GM11168 (cell line): ENCODE results near the gene NOP56.

Source experiments
- in situ Hi-C: fragments of 300-500 bp; cut with MboI; formaldehyde crosslinking; loops from one replicate; pipeline ENCODE4 v1.12.0; 2022; ENCODE audit warnings: low sequenced_read_pairs; ENCODE audit not compliant: unreplicated experiment

NOP56 gene, protein sequence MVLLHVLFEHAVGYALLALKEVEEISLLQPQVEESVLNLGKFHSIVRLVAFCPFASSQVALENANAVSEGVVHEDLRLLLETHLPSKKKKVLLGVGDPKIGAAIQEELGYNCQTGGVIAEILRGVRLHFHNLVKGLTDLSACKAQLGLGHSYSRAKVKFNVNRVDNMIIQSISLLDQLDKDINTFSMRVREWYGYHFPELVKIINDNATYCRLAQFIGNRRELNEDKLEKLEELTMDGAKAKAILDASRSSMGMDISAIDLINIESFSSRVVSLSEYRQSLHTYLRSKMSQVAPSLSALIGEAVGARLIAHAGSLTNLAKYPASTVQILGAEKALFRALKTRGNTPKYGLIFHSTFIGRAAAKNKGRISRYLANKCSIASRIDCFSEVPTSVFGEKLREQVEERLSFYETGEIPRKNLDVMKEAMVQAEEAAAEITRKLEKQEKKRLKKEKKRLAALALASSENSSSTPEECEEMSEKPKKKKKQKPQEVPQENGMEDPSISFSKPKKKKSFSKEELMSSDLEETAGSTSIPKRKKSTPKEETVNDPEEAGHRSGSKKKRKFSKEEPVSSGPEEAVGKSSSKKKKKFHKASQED

DNA sequence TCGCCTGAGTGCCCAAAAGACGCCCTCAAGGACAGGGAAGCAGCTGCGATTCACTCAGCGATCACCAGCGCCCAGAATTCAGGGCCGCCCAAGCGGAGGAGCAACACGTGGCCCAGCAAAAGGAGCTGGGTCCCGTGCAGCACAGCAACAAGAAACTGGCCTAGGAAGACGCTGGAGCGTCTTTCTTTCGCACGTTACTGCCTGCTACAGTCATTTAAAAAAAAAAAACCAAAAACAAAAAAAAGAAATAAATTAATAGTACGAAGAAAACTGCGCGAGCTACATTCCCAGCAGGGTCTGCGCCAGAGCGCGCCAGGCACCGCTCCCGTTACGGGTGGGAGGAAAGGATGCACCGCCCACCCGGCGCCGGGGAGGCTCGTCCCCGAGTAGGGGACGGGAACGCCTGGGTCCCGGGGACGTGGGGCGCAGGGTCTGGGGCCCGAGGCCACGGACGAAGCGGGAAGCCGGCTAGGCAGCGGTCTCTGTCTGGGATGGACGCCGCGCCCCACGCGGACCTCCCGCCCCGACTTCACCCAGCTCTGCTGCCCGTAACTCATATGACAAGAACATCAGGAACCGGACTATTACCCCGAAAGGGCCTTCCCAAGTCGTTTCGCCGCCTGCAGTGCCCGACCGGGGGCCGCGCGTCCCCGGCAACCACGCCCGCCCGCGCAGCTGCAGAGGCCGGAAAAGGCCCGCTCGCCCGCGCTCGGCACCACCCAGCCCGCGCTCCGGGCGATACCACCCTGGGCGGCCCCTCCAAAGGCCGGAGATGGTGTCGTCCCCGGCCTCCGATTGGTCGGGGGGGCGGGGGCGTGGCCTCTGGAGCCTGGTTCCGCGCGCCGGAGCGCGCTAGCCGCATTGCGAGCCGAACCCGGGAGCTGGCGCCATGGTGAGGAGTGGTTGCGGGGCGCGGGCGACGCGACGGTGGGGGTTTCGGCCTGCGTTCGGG is at the start of gene NOP56:
TSS of gene NOP56 (plus strand) at position 861 of the 952 bp plus-strand sequence. CDS start at position 890, 29 bp downstream.
- in situ Hi-C loops = no loop called here

DNA sequence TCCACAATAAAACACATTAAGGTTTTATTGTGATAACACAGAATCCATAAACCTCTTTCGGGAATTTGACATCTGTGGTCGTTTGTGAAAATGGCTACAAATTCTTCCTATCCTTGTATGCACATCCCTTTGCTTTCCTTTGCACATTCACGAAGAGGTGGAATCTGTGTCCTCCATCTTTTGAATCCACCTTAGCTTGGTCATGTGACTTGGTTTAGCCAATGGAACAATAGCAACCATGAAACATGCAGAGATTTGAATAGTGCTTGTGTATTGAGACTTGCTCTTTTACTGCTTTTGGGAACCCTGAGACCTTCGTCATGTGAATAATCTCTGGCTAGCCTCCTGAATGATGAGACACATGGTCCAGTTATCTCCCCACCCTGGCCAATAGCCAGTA is 49.7 kb upstream of the NOP56 start:
- in situ Hi-C loops = no loop called here

DNA sequence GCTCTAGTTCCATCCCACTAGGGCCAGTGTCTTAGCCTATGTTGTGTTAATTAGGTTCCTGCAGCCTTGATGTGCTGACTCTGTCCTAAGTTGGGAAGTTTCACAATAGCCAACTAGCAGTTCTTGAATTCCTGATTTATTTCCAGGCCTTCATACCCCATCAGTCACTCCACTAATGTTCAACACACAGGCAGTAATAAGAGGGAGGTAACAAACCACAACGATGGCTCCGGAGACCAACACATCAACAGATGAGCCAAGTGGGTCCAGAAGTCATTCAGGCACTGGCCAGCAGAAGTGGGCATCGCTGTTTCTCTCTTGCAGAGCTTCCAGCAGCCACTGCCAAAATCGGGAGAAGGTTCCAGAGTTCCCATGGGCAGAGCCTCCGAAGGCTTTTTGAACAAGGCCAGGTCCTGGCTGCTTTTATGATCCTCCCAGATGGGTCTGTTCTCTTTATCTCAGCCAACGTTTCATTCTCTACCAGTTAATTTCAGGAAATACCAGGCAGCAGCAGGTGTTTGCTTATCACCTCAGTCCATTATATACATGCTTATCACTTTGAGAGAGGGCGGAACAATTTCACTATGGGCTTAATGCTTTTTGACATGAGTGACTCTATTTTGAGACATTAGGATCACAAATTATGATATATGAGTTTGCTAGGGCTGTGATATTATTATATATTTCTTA is 48.5 kb upstream of the NOP56 start:
- in situ Hi-C loops = no loop called here

DNA sequence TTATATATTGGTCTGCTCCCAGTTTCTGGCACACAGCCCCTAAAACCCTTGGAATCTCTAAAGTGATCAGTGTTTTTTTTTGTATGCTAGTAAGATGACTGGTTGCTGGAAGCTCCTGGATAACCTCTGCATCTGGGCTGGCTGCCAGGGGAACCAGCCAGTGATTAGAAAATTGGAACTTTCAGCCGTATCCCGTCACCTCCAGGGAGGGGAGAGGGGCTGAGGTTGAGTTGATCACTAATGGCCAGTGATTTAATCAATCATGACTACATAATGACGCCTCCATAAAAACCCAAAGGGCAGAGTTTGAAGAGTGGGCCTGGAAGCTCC is 48.0 kb upstream of the NOP56 start:
- in situ Hi-C loops = no loop called here

DNA sequence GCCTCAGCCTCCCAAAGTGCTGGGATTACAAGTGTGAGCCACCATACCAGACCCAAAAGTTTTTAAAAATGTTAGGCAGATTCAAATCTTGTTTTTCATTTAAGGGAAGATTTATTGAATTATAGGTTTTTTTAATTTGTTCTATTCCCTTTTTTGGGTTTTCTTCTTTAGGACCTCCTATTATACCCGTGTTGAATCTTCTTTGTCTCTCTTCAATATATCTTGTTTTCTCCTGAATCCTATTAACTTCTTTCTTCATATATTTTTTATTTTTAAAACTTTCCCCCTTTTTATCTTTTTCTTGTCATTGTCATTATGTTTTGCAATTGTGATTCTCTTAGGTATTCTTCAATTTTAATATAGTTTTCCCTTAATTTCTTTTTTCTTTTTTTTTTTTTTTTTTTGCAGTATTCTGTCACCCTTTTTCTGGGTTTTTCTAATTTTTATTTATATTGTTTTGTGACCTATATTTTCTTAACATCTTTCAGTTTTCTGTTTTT is 45.9 kb upstream of the NOP56 start:
- in situ Hi-C loops = no loop called here

DNA sequence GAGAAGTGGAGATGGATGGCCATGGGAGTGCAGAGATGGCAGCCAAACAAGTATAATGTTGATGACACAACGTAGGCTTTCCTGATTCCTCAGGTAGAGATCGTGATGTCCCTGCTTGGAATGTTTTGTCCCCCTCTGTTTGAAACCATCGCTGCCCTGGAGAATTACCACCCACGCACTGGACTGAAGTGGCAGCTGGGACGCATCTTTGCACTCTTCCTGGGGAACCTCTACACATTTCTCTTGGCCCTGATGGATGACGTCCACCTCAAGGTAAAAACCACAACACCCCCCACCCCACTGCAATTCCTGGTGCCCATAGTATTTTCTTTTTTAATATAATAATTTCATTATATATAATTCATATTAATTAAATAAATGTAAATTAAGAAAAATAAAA is 42.1 kb upstream of the NOP56 start:
- in situ Hi-C loops = no loop called here

DNA sequence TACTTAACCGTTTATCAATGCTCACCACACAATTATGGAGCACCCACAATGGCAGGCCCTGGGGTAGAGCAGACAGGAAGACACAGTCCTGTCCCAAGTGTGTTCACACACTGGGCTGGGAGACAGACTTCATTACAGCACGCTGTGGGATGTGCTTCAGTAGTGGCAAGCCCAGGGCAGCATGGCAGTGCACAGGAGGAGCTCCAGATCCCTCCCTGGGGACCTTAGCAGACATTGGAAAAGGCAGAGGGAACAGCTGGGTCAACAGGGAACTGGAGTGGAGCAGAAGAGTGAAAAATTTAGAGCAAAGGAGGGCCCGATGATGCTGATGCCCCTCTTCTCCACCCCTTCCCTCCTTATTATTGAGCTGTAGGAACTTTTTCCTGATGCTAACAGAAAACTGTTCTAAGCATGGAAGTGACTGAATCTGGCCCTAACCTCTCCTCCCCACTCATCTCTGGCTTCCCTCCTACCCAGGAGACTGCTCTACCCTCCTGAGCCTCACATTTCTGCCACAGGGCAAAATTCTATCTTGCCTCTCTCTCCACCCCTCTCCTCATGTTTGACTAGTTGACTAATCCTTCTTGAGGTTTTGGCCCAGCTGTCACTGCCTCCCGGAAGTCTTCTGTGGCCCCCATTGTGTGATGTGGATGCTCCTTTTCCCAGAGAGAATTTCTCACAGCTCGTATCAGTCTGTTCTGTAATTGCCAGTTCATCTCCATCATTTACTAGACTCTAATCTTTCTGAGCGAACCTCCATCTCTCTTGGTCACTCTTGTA is 41.3 kb upstream of the NOP56 start:
- in situ Hi-C loops = no loop called here

DNA sequence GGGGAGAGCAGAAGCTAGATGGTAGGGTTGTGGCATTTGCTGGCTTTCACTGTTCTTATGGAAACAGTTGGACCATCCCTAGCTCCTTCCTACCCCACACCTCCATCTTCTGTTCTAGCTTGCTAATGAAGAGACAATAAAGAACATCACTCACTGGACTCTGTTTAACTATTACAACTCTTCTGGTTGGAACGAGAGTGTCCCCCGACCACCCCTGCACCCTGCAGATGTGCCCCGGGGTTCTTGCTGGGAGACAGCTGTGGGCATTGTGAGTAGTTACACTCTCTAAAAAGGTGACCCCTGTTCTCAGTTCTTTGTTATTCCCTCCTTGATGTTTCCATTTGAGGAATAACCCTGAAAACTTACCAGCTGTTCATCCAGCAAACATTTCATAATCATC is 40.4 kb upstream of the NOP56 start:
- in situ Hi-C loops = no loop called here

DNA sequence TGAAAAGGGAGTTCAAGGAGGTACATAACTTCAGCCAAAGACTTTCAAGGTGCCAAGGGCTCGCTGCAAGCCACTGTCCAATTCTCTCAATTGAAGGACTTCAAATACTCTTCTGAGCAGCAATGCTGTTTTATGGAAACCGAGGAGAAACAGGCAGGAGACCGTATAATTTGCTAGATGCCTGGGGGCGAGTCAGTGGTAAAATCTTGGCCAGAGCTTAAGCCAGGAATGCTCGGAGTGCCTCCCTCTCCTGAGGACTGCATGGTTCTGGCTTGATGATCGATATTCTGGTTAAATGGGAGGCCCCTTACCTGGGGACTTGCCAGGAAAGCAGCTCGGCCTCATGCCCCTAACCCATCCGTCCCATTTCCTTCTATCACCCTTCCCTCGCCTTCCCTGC is 35.8 kb upstream of the NOP56 start:
- in situ Hi-C loops = no loop called here

DNA sequence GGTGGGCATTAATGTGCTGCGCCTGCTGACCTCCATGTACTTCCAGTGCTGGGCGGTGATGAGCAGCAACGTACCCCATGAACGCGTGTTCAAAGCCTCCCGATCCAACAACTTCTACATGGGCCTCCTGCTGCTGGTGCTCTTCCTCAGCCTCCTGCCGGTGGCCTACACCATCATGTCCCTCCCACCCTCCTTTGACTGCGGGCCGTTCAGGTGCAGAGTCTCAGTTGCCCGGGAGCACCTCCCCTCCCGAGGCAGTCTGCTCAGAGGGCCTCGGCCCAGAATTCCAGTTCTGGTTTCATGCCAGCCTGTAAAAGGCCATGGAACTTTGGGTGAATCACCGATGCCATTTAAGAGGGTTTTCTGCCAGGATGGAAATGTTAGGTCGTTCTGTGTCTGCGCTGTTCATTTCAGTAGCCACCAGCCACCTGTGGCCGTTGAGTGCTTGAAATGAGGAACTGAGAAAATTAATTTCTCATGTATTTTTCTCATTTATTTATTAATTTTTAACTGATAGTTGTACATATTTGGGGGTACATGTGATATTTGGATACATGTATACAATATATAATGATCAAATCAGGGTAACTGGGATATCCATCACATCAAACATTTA is 35.2 kb upstream of the NOP56 start:
- in situ Hi-C loops = no loop called here

DNA sequence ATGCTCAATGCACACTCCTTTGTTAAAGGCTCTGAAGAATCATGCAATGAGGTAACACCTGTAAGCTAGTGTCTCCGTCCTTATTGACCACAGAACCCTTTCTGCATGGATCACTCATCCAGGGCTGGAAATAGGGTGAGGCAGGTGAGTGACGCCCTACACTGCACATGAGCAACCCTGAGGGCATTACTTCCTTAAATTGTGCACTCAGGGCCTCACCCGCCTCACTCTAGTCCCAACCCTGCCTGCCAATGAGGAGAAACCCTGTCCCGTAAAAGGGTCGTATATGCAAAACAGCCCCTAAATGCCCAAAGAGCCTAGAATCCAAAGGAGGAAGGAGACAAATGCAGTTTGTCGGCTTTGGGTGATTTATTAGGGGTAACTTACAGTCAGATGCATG is 33.6 kb upstream of the NOP56 start:
- in situ Hi-C loops = no loop called here

DNA sequence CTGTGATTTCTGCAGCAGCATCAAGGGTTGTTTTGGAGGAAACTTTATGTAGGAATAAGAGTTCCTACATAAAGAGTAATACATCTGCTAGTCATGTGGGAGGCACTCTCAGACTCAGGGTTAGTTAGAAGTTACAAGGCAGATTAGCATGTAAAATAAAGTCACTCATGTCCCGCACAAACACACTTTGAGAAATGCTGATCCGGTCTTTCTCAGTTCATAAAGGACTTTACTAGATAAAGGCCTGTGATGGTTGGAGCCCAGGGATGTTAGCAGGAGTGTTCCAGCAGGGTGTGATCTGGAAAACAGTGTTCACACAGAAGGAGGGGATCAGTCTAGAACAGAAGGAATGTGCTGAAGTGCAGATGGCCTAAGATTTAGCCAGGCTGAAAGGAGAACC is 33.1 kb upstream of the NOP56 start:
- in situ Hi-C loops = no loop called here

DNA sequence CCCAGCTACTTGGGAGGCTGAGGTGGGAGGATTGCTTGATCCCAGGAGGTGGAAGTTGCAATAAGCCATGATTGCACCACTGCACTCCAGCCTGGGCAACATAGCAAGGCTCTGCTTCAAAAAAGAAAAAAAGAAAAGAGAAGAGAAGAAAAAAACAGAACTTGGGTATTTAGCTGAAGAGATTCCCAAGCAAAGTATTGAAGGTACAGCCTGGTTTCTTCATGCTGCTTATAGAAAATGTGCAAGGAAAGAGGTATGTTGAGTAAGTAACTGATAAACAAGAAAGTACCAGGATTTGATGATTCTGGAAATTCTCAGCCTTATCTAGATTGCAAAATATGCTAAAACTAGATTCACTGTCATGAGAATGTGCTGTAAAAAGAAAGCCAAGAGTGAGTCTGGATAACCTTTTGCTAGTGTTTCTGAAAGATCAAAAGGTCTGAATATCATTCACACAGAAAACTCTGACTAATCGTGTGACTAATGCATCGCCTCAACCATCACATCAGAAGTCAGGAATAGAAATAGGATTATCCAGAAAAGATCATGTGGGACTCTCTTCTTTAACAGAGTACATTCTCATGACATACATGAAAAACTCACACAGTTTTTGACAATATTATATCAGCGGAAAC is 32.4 kb upstream of the NOP56 start:
- in situ Hi-C loops = no loop called here

DNA sequence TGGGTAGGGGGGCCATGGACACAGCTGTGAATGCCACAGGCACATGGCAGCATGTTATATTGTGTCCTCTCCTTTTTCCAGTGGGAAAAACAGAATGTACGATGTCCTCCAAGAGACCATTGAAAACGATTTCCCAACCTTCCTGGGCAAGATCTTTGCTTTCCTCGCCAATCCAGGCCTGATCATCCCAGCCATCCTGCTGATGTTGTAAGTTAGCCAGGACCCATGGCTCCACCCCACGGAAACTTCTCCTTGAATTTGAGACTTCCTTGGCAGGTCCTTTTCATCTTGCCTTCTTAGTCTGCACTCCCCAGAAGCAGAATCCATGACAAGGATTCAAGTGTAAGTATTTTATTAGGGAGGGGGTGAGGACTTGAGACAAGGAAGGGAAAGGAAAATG is 28.2 kb upstream of the NOP56 start:
- in situ Hi-C loops = no loop called here

DNA sequence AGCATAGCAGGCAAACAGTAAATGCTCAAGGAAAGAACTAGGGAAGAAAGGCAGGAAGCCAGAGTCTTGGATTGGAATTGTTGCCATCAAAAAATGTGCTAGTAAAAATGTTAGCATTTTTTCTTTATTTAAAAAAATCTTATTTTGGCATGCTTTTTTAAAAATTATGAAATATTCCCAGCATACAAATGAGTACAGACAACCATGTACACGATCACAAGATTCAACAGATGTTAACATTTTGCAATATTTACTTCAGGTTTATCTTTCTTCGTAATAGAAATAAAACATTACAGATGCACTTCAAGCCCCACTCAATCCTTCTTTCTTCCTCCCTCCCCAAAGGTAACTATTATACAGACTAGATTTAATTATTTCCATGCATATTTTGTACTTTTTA is 27.4 kb upstream of the NOP56 start:
- in situ Hi-C loops = no loop called here

DNA sequence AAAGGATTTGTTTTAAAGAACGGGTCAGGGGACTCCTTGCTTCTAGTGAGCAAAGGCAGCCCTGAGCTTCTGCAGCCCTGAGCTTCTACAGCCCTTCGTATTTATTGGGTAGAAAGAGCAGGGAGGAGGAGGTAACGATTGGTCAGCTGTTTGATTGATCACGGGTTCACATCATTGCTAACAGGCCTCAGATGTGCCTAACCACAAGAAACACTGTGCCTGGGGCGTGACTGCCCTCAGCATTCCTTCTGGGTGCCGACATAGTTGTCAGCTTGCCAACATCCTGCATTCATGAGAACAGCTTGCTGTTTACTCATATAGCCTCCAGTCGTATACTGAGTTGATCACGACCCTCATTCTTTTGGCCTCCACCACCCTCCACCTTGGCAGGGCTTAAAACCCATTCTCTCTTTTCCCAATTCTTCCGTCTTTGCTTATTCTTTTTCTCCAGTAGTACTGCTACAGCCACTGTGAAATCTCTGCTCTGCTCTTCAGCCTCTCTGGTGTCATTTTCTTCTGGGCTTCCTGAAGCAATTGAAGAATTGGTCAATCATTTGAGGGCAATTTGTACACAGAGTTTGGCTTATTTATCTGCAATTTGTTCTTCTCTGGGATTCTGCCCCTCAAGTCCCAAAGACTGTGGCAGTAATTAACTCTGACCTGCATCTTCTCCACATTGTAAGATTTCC is 25.4 kb upstream of the NOP56 start:
- in situ Hi-C loops = no loop called here

DNA sequence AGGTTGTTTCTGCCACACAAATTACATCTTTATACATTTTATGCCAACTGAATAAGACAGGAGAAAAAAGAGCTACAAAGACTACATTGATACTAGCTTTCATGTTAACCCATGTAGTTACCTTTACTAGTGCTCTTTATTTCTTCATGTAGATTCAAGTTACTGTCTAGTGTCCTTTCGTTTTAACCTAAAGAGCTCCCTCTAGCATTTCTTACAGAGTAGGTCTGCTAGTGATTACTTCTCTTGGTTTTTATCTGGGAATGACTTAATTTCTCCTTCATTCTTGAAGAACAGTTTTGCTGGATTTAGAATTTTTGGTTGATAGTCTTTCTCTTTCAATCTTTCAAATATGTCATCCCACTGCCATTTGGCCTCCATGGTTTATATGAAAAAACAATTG is 21.2 kb upstream of the NOP56 start:
- in situ Hi-C loops = no loop called here

DNA sequence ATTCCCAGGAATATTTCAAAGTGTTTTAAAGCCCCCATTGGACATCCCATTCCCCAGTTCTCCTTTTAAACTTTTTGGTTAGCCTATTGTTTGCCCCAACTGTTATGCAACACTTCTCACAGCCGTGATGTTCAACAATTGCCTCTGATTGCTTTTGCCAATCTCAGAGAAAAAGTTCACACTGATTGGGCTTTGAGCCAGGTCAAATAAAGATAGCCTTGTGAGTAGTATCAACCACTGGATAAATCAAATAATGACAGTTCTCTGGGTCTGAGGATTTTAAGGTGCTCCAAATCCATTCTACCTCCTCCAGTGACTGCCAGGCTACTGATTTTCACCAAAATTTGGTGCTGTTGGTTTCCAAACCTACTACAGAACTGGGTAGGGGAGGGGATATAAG is 19.1 kb upstream of the NOP56 start:
- in situ Hi-C loops = no loop called here
